Neural crest cell (in vitro differentiated cells): Measurements from ENCODE around the gene EEF2KMT. TPM values are rescaled to one million over a fixed set of nuclear protein-coding genes. Genes with fewer than 3 reads are reported as not detected.
"Not testable (repeated sequence)": the region's sequence is repeated elsewhere in the genome, so short reads cannot be mapped to it uniquely, and the experiment has no call there.

Experiments used
- DNase-seq: peaks from one replicate; pipeline ENCODE4 v3.0.0; 2021; ENCODE audit warnings: low read depth, mixed read lengths, low spot score
- H3K27ac Mint-ChIP-seq: one replicate; pipeline ENCODE4 v1.8.0; 2021; ENCODE audit warnings: mild to moderate bottlenecking, mixed read lengths; ENCODE audit not compliant: unreplicated experiment
- H3K27me3 Mint-ChIP-seq: 2 replicates; pipeline ENCODE4 v1.8.0; 2021; ENCODE audit warnings: low read depth, mild to moderate bottlenecking, mixed read lengths
- H3K36me3 Mint-ChIP-seq: 2 replicates; pipeline ENCODE4 v1.8.0; 2021; ENCODE audit warnings: low read depth, mild to moderate bottlenecking, mixed read lengths
- H3K4me1 Mint-ChIP-seq: 2 replicates; pipeline ENCODE4 v1.8.0; 2021; ENCODE audit warnings: mixed read lengths
- H3K4me3 Mint-ChIP-seq: one replicate; pipeline ENCODE4 v1.8.0; 2021; ENCODE audit warnings: mild to moderate bottlenecking, mixed read lengths
- H3K9me3 Mint-ChIP-seq: 2 replicates; pipeline ENCODE4 v1.8.0; 2021; ENCODE audit warnings: mixed read lengths
- CTCF ChIP-seq: fragments of 200-600 bp; sonication (generic); conservative IDR thresholded peaks from 2 replicates; pipeline ENCODE4 v1.5.0; 2021; ENCODE audit warnings: antibody characterized with exemption, mild to moderate bottlenecking
- total RNA-seq: library from RNA; stranded (reverse); gene quantifications from 2 replicates; pipeline ENCODE4 v1.2.1, GENCODE V29; 2021

The EEF2KMT gene
- total RNA-seq, 1 donor from 2014 or later, result 19.1 TPM

GRCh38 chr16:5054876-5055865 lies 42.4 kb downstream of the EEF2KMT start:
- DNase-seq, result no peak
- no peaks in the 10 kb centered on the region for H3K36me3 Mint-ChIP-seq
- no peaks in the 10 kb centered on the region for H3K9me3 Mint-ChIP-seq
- peaks cover 17% of the 10 kb centered on the region for H3K27me3 Mint-ChIP-seq
- no peak overlapping the region for H3K27ac Mint-ChIP-seq
- TF ChIP-seq CTCF, result no peak
- H3K4me3 Mint-ChIP-seq, result no peak overlapping the region
- no peaks in the 10 kb centered on the region for H3K4me1 Mint-ChIP-seq

GRCh38 chr16:5046914-5047313 lies 50.7 kb downstream of the EEF2KMT start:
- H3K36me3 Mint-ChIP-seq, result no peaks in the 10 kb centered on the region
- H3K27me3 Mint-ChIP-seq, result peaks cover 49% of the 10 kb centered on the region
- no peak for TF ChIP-seq CTCF
- no peak overlapping the region for H3K27ac Mint-ChIP-seq
- no peaks in the 10 kb centered on the region for H3K4me1 Mint-ChIP-seq
- no peak overlapping the region for H3K4me3 Mint-ChIP-seq
- H3K9me3 Mint-ChIP-seq, result no peaks in the 10 kb centered on the region
- no peak for DNase-seq

- no peaks in the 10 kb centered on the region for H3K36me3 Mint-ChIP-seq
- H3K27me3 Mint-ChIP-seq, result peaks cover 54% of the 10 kb centered on the region
- DNase-seq, result no peak
- H3K4me3 Mint-ChIP-seq, result no peak overlapping the region
- no peaks in the 10 kb centered on the region for H3K9me3 Mint-ChIP-seq
- H3K27ac Mint-ChIP-seq, result no peak overlapping the region
- no peaks in the 10 kb centered on the region for H3K4me1 Mint-ChIP-seq
- no peak for TF ChIP-seq CTCF
These were observed 52.0 kb downstream of the EEF2KMT start for GRCh38 chr16:5045499-5046115.

- not testable (repeated sequence) for H3K4me1 Mint-ChIP-seq, H3K4me3 Mint-ChIP-seq, H3K9me3 Mint-ChIP-seq, H3K27ac Mint-ChIP-seq, H3K36me3 Mint-ChIP-seq, DNase-seq
- peaks cover 57% of the 10 kb centered on the region for H3K27me3 Mint-ChIP-seq
These were observed 53.0 kb downstream of the EEF2KMT start for GRCh38 chr16:5044581-5044980.

- Mint-ChIP-seq H3K27ac (no peak overlapping the region), H3K9me3 (no peaks in the 10 kb centered on the region), H3K36me3 (no peaks in the 10 kb centered on the region), H3K4me3 (no peak overlapping the region), H3K27me3 (peaks cover 53% of the 10 kb centered on the region), H3K4me1 (no peaks in the 10 kb centered on the region)
- TF ChIP-seq CTCF, result no peak
- DNase-seq, result no peak
These were observed 53.5 kb downstream of the EEF2KMT start for GRCh38 chr16:5044011-5044540.
